Right lobe of liver (tissue), 6 donors: ENCODE data around the gene SLC39A7. TPM values are rescaled to one million over a fixed set of nuclear protein-coding genes. Genes with fewer than 3 reads are reported as not detected.
A peak's percentile ranks its signal among the peaks of the same experiment; 100 is the strongest.

ENCODE experiments used
- ATAC-seq, 4 donors: fragments of 200-7000 bp; cut with Tn5 transposase; one replicate each; pipeline ENCODE4 v1.9.1; 2020; ENCODE audit warnings: mild to moderate bottlenecking in 4 of 4, moderate library complexity in 4 of 4
- DNase-seq, 3 donors: peaks; one replicate each; pipeline ENCODE4 v3.0.0-alpha.2; 2020
- H3K27ac ChIP-seq, 3 donors: fragments of 200-600 bp; one replicate each; pipeline ENCODE4 v1.8.0; 2022
- H3K27me3 ChIP-seq, 2 donors: fragments of 200-600 bp; one replicate each; pipeline ENCODE4 v1.8.0; 2022
- H3K36me3 ChIP-seq, 4 donors: fragments of 200-600 bp; sonication (generic) in 1 of 4; one replicate each; pipeline versions ENCODE4 v1.5.1 to v1.8.0; 2017 to 2022; ENCODE audit warnings: control low read depth in 1 of 4
- H3K4me1 ChIP-seq, 4 donors: fragments of 200-600 bp; sonication (generic) in 1 of 4; one replicate each; pipeline versions ENCODE4 v1.5.1 to v1.8.0; 2017 to 2022; ENCODE audit warnings: control low read depth in 1 of 4
- H3K4me3 ChIP-seq, 3 donors: fragments of 200-600 bp; one replicate each; pipeline ENCODE4 v1.8.0; 2022
- H3K9me3 ChIP-seq, 4 donors: fragments of 200-600 bp; sonication (generic) in 1 of 4; one replicate each; pipeline versions ENCODE4 v1.5.1 to v1.8.0; 2017 to 2022; ENCODE audit warnings: control low read depth in 1 of 4
- CTCF ChIP-seq, 4 donors: fragments of 200-600 bp in 3 of 4; fragments of 450-650 bp in 1 of 4; IDR thresholded peaks; one replicate each; pipeline versions ENCODE4 v1.5.1 to v1.8.0; 2016 to 2022; ENCODE audit warnings: antibody characterized with exemption in 4 of 4, mild to moderate bottlenecking in 2 of 4
- POLR2A ChIP-seq: fragments of 450-650 bp; IDR thresholded peaks from one replicate; pipeline ENCODE4 v1.6.1; 2017; ENCODE audit warnings: antibody characterized with exemption, mild to moderate bottlenecking
- WGBS: methylation state at CpG from one replicate; pipeline ENCODE4 v1.1.6; 2018; ENCODE audit warnings: low coverage, low lambda C conversion rate; ENCODE audit not compliant: insufficient coverage; ENCODE audit errors: missing lambda C conversion rate; 5-methylcytosine and 5-hydroxymethylcytosine counted together
- intact Hi-C, 2 donors: fragments of 100-400 bp; cut with DNase I; formaldehyde crosslinking; loops; one replicate each; pipeline versions ENCODE4 v1.11.2 to v1.14.1; 2022
- total RNA-seq, 6 experiments: library from RNA; depleted of rRNA in 2 of 6; stranded (reverse); fragments of >200 nt in 2 of 6; fragmentation: NEBNext Ultra II Directional in 3 of 6; extraction: Animal tissue kit (Norgen Biotek cat#: 25700) in 3 of 6; gene quantifications; one replicate each; pipeline versions ENCODE4 v1.1.0 to v1.2.4, GENCODE V29; 2016 to 2023
- donor health status: DM: no; HTN: yes; CAD: no.
- donor health status: DM: no; HTN: no; CAD: no.
- donor health status: DM: no; HTN: no; CAD: no.
- donor health status: DM: no; HTN: yes; CAD: no.
- donor health status: DM: no; HTN: yes; CAD: no.

SLC39A7 gene
- total RNA-seq, 6 experiments from 2014 or later, result 33.5 to 61.4 (median 50.1) TPM

GRCh38 chr6:33191383-33192104, 9.1 kb upstream of the SLC39A7 start:
- no peaks in the 10 kb centered on the region for H3K9me3 ChIP-seq
- no peak overlapping the region for H3K27ac ChIP-seq
- TF ChIP-seq POLR2A, result no peak
- TF ChIP-seq CTCF (IDR thresholded peaks at IDR 0.05), result no peak
- WGBS, result 25% methylated on average over 2 of the region's 8 CpGs
- H3K4me3 ChIP-seq, result no peak overlapping the region
- H3K27me3 ChIP-seq, result no peaks in the 10 kb centered on the region
- H3K36me3 ChIP-seq, result peaks cover 0 to 23% (median 10%) of the 10 kb centered on the region in 4 donors
- DNase-seq, result no peak
- H3K4me1 ChIP-seq, result peaks cover 0 to 8% (median 4%) of the 10 kb centered on the region in 4 donors
- ATAC-seq, result peak in 2 of 4 donors; percentile 6 to 8
- intact Hi-C loops, result no loop called here

- Histone ChIP-seq H3K36me3 (peaks cover 0 to 29% (median 16%) of the 10 kb centered on the region in 4 donors), H3K27ac (no peak within 1 kb of the TSS), H3K27me3 (no peaks in the 10 kb centered on the region), H3K4me3 (peak within 1 kb of the TSS in 2 of 3 donors; percentile 12 to 26), H3K4me1 (peaks cover 0 to 10% (median 4%) of the 10 kb centered on the region in 4 donors), H3K9me3 (no peaks in the 10 kb centered on the region)
- WGBS, result 0% methylated on average over 1 of the region's 35 CpGs
- TF ChIP-seq POLR2A, result no peak
- TF ChIP-seq CTCF (IDR thresholded peaks at IDR 0.05), result no peak
- intact Hi-C loops, result no loop called here
- ATAC-seq (peak in 1 of 4 donors; percentile 2), DNase-seq (peak in 1 of 3 donors; percentile 48)
Measured at GRCh38 chr6:33192105-33192646, 8.5 kb upstream of the SLC39A7 start, which contains the start of gene COL11A2. TSS of gene COL11A2 (minus strand) at chr6:33192467. CDS start at chr6:33192240, 227 bp downstream.

- DNase-seq, result peak in 2 of 3 donors; percentile 41 to 57
Measured at GRCh38 chr6:33192671-33193602, 7.7 kb upstream of the SLC39A7 start.

More at GRCh38 chr6:33192671-33193602, 7.7 kb upstream of the SLC39A7 start:
- no peaks in the 10 kb centered on the region for H3K27me3 ChIP-seq
- intact Hi-C loops, result no loop called here
- H3K9me3 ChIP-seq, result no peaks in the 10 kb centered on the region
- no peak for TF ChIP-seq POLR2A
- no peak for TF ChIP-seq CTCF (IDR thresholded peaks at IDR 0.05)
- H3K4me3 ChIP-seq, result peak overlapping the region in 2 of 3 donors; percentile 12 to 26
- WGBS, result 6% methylated on average over 41 of the region's 72 CpGs
- peaks cover 0 to 17% (median 8%) of the 10 kb centered on the region in 4 donors for H3K4me1 ChIP-seq
- H3K27ac ChIP-seq, result no peak overlapping the region
- ATAC-seq, result peak in 1 of 4 donors; percentile 4
- peaks cover 0 to 31% (median 17%) of the 10 kb centered on the region in 4 donors for H3K36me3 ChIP-seq
